Esophagus muscularis mucosa (tissue), 3 donors: ENCODE results near the gene MRPS18B.

ENCODE experiments used
- POLR2A ChIP-seq: fragments of 450-650 bp; IDR thresholded peaks from one replicate; pipeline ENCODE4 v1.6.1; 2017; ENCODE audit warnings: antibody characterized with exemption, moderate library complexity, mild to moderate bottlenecking, low read depth
- POLR2AphosphoS5 ChIP-seq, 2 donors: sonication (generic); formaldehyde crosslinking; IDR thresholded peaks; one replicate each; pipeline ENCODE4 v1.6.1; 2017; ENCODE audit warnings: antibody characterized with exemption in 2 of 2
- TF ChIP-seq, protein P1 (sequence below), 3 experiments: fragments of 200-600 bp in 2 of 3; fragments of 450-650 bp in 1 of 3; sonication (generic) in 2 of 3; IDR thresholded peaks; one replicate each; pipeline ENCODE4 v1.5.1; 2017 to 2019; ENCODE audit warnings: antibody characterized with exemption in 3 of 3, mild to moderate bottlenecking in 2 of 3, moderate library complexity in 1 of 3

- TF ChIP-seq POLR2A (no peak), POLR2AphosphoS5 (IDR thresholded peaks at IDR 0.05) (peak in 1 of 2 donors; percentile 99)
- TF ChIP-seq, protein P1, sequence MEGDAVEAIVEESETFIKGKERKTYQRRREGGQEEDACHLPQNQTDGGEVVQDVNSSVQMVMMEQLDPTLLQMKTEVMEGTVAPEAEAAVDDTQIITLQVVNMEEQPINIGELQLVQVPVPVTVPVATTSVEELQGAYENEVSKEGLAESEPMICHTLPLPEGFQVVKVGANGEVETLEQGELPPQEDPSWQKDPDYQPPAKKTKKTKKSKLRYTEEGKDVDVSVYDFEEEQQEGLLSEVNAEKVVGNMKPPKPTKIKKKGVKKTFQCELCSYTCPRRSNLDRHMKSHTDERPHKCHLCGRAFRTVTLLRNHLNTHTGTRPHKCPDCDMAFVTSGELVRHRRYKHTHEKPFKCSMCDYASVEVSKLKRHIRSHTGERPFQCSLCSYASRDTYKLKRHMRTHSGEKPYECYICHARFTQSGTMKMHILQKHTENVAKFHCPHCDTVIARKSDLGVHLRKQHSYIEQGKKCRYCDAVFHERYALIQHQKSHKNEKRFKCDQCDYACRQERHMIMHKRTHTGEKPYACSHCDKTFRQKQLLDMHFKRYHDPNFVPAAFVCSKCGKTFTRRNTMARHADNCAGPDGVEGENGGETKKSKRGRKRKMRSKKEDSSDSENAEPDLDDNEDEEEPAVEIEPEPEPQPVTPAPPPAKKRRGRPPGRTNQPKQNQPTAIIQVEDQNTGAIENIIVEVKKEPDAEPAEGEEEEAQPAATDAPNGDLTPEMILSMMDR (IDR thresholded peaks at IDR 0.05): peak in 1 of 3 experiments; percentile 11
These were observed 2.8 kb upstream of the MRPS18B start for GRCh38 chr6:30614843-30615218.
